NCI-H226 (cell line): ENCODE measurements around the gene PLXNA4.
A peak's percentile ranks its signal among the peaks of the same experiment; 100 is the strongest.

Experiments
- DNase-seq: peaks from one replicate; pipeline ENCODE4 v3.0.0-alpha.2; 2015

Gene PLXNA4

DNA sequence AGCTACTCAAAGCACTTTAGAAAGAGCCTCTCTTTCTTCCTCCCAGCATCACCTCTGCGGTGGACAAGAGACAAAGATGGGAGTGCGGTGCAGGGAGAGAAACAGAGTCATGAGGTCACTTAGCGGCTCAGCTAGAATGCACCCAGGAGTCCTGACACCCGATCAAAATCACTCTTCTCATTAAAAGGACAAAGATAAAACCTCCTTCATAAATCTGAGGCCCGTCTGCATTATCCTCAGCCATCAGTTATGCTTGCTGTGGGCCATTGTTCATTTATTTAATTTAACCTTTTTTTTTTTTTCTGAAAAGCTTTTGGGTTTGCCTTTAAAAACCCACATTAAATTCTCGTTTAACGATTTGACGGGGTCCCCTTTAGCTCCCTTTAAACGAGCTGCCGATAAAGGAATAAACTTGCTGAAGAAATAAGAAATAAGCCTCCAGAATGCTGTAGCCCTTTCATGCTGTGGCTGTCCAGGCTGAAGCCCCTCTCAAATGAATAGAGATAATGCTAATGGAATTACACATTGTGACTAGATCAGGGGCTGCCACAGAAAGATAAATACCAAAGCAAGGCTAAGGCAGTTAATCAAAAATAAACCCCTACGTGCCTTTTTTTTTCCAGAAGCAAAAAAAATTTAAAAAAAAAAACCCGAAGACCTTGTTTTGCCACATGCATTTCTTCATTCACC, 16.1 kb upstream of the PLXNA4 start:
- no peak for DNase-seq

- DNase-seq, result no peak
Observed at GRCh38 chr7:132590162-132590561, 13.9 kb upstream of the PLXNA4 start.

- DNase-seq, result no peak
Observed at GRCh38 chr7:132588596-132588995, 12.3 kb upstream of the PLXNA4 start.

- no peak for DNase-seq
Observed at GRCh38 chr7:132584796-132585494, 8.7 kb upstream of the PLXNA4 start.

DNA sequence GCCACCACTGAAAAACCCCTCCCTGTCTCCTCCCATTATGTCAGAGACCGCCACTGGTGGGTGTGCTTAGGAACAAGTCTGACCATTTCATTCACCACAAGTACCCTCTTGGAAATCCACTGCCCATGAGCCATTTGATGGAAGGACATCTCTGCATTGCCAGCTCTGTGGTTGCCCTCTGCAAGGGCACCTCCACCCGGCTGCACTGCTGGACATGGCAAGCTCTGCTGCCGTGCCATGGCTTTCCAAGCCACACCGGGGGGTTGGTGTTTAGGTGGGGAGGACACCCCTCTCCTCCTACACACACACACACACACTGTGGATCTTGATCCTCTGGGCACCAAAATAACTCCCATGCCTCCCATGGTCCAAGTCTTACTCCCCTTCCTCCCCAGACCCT, 5.2 kb upstream of the PLXNA4 start:
- DNase-seq, result no peak

DNA sequence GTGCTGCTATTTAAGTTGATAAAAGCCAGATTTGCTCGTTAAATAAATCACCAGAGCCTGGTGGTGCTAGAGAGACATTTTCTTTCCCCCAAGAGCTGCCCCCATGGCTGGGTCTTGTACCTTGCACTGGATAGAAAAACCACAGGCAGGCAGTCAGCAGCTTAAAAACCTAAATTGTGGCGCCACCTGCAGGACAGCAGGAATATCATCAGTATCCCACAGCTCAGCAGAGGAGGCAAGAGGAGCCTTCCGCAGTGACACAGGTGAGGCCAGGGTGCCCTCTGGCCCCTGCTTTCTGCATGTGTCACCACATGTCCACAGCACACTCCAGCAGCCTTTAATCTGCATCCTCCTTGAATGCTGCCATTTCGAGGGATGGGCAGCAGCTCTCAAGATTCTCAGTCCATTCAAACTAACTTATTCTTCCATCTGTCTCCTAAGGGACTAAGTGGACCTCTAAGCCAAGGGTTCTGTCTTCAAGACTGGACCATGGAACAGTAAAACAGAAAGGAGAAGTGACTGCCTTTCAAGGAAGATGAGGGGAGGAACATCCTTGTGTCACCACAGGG, 4.5 kb upstream of the PLXNA4 start:
- peak; percentile 21 for DNase-seq

- DNase-seq, result no peak
Observed at GRCh38 chr7:132580277-132580676, 4.0 kb upstream of the PLXNA4 start.

- DNase-seq, result no peak
Observed at GRCh38 chr7:132579260-132579899, 3.1 kb upstream of the PLXNA4 start.

DNA sequence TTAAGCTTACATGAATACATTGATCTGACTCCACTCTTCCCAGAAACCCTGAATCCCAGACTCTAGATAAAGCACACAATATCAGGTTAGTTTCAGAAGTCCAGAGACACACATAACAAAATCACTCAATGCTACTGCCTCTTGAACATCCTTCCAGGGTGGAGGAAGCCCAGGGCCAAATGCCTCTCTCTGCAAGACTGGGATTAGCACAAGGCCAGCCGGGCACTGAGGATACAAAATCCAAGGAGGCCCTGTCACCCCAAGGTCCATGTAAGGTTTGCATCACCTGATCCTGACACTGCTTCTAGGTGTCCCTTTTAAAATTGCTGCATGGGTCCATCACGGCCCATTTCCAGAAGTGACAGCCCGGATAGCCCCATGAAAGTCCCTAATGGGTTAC, 2.6 kb upstream of the PLXNA4 start:
- no peak for DNase-seq

GRCh38 chr7:132578050-132578370, 1.7 kb upstream of the PLXNA4 start:
- no peak for DNase-seq

- DNase-seq, result peak; percentile 39
Observed at GRCh38 chr7:132577206-132578049, 1.2 kb upstream of the PLXNA4 start.

GRCh38 chr7:132576721-132577085, 433 bp upstream of the PLXNA4 start:
- no peak for DNase-seq

- DNase-seq, result no peak
Observed at GRCh38 chr7:132575419-132575981, 770 bp downstream of the PLXNA4 start.

DNA sequence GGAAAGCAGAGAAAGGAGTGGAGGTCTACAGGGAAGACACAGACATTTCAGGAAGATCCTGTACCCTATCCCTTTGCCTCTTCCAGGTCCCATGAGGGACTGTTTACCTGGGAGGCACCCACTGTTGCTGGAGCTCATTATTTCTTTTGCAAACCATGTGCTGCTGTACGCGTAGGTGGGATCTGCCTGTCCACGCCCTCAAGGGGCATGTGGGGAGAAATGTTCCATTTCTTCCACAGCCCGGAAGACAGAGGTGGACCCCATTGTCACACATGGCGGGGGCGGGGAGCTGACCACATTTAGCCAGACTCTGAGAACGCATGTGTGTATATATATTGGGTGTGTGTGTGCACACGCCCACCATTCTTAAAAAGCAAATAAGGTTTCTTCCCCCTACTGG, 2.0 kb downstream of the PLXNA4 start:
- no peak for DNase-seq

DNA sequence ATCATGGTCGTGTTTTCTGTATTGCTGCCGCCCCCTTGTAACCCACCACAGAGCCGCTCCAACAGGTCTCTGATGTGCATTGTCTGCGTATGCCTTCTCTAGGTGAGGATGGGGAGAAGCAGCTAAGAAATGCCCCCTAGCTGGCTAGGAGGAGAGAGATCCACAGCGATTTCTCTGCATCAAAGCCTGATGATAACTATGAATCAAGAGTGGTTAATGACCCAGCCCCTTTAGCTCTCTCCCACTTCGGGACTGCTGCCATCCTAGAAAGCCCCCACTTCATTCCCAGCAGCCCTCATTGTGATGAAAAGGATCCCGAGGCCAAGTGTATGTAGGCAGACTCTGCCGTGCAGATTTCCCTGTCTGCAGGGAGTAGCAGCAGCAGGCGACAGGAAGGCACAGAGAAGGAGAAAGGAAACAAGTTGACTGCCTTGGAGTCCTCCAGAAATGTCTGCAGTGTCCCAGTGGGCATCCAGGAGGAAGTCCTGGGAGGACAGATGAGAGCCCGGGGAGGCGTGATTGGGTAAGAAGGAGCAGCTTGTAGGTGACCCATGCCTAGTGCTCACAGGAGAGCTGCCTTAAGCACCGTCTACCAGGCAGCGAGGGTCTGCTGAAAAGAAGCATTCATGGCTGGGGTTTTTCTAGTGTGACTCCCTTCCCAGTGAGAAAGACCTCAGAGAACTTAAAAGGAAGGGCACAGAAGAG, 2.9 kb downstream of the PLXNA4 start:
- no peak for DNase-seq

- no peak for DNase-seq
Observed at GRCh38 chr7:132572526-132572925, 3.7 kb downstream of the PLXNA4 start.

DNA sequence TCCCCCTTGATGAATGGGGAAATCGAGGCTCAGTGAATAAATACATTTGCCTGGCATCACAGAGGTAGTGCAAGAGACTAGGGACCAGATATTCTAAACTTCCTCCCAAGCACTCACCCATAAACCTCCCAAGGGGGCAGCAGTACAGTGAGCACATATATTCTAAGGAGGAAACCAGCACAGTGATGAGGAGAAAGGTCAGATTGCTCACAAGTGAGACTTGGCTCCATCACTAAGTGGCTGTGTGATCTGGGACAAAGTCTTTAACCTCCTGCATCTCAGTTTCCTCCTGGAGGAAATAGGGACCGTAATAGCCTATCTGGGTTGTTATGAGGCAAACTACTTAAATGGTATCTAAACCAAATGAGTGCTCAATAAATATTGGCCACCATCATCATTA, 4.3 kb downstream of the PLXNA4 start:
- no peak for DNase-seq

GRCh38 chr7:132569884-132570614, 6.2 kb downstream of the PLXNA4 start:
- no peak for DNase-seq

DNA sequence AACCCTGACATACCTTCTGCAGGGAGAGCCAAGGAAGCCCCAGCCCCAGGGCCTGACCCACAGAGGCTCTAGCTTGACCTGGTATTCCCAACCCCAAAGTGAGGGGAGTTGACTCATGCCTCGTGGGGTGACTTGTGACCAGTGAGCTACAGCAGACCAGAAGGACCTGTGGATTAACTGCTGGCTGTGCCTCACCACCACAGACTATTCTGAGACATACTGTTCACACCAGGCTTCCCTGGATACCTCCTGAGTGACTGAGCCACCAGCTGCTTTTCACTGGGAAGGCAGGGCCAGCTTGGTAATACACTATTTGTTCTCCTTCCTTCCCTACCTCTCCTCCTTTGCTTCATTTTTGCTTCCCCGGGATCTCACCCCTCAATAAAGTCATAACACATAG, 7.3 kb downstream of the PLXNA4 start:
- no peak for DNase-seq

GRCh38 chr7:132565885-132566284, 10.4 kb downstream of the PLXNA4 start:
- DNase-seq, result no peak

- DNase-seq, result no peak
Observed at GRCh38 chr7:132565441-132565840, 10.8 kb downstream of the PLXNA4 start.

- no peak for DNase-seq
Observed at GRCh38 chr7:132564849-132565248, 11.4 kb downstream of the PLXNA4 start.
